IMR-90 (cell line): ENCODE results near the gene ANLN. TPM values are rescaled to one million over a fixed set of nuclear protein-coding genes. Genes with fewer than 3 reads are reported as not detected.

Experiments used
- ATAC-seq: fragments of 200-7000 bp; cut with Tn5 transposase; 2 replicates; pipeline ENCODE4 v1.9.1; 2020; ENCODE audit warnings: low read depth, mild to moderate bottlenecking, moderate library complexity
- BruUV-seq: library from RNA; stranded (reverse); fragments of 400-500 nt; replicated peaks from 2 replicates; lab custom pipeline; 2021; lab: Mats Ljungman, UMichigan
- CTCF ChIA-PET: fragments of 300-600 bp; formaldehyde crosslinking; extraction: SDS; loops from one replicate; lab custom pipeline; 2021; ENCODE audit warnings: antibody characterized with exemption; lab: Yijun Ruan, JAX
- POLR2A ChIA-PET: fragments of 300-600 bp; sonication (Branson Sonifier 250); formaldehyde crosslinking; loops from one replicate; lab custom pipeline; 2022; ENCODE audit warnings: antibody characterized with exemption; ENCODE audit not compliant: unreplicated experiment; lab: Charles Lee
- DNase-seq: peaks from one replicate; pipeline ENCODE4 v3.0.0; 2013
- H2AFZ ChIP-seq: replicated peaks from 2 replicates; pipeline ENCODE3; 2013; ENCODE audit warnings: low read length, mild to moderate bottlenecking; ENCODE audit not compliant: poor library complexity
- H2AK5ac ChIP-seq: 2 replicates; pipeline ENCODE4 v1.6.1; 2013; ENCODE audit warnings: low read depth, low read length, inconsistent platforms
- H2AK9ac ChIP-seq: replicated peaks from 2 replicates; pipeline ENCODE3; 2013; ENCODE audit warnings: mild to moderate bottlenecking, low read depth, low read length, moderate library complexity; ENCODE audit not compliant: poor library complexity
- H2BK120ac ChIP-seq: 2 replicates; pipeline ENCODE4 v1.6.1; 2013; ENCODE audit warnings: low read depth, low read length, inconsistent platforms
- H2BK15ac ChIP-seq: 3 replicates; pipeline ENCODE4 v1.6.1; 2013; ENCODE audit warnings: low read depth, low read length, inconsistent platforms
- H2BK20ac ChIP-seq: 2 replicates; pipeline ENCODE4 v1.6.1; 2013; ENCODE audit warnings: low read depth, mild to moderate bottlenecking, inconsistent platforms, low read length, moderate library complexity
- H2BK5ac ChIP-seq: 2 replicates; pipeline ENCODE4 v1.6.1; 2013; ENCODE audit warnings: mild to moderate bottlenecking, low read depth, low read length, inconsistent platforms; ENCODE audit not compliant: poor library complexity, severe bottlenecking
- H3K14ac ChIP-seq: replicated peaks from 2 replicates; pipeline ENCODE4 v1.6.1; 2013; ENCODE audit warnings: low read depth, low read length, inconsistent platforms
- H3K18ac ChIP-seq: 2 replicates; pipeline ENCODE4 v1.6.1; 2013; ENCODE audit warnings: low read depth, low read length, control low read depth
- H3K23ac ChIP-seq: 2 replicates; pipeline ENCODE4 v1.6.1; 2013; ENCODE audit warnings: low read depth, low read length, inconsistent platforms
- H3K27ac ChIP-seq: 2 replicates; pipeline ENCODE4 v1.5.1; 2013; ENCODE audit warnings: mild to moderate bottlenecking, control low read depth, low read length; ENCODE audit not compliant: insufficient read depth
- H3K27me3 ChIP-seq: 2 replicates; pipeline ENCODE4 v1.6.1; 2013; ENCODE audit warnings: low read length; ENCODE audit not compliant: control insufficient read depth, insufficient read depth
- H3K36me3 ChIP-seq: 2 replicates; pipeline ENCODE4 v1.6.1; 2013; ENCODE audit warnings: low read length, mixed read lengths; ENCODE audit not compliant: control insufficient read depth, insufficient read depth
- H3K4ac ChIP-seq: 2 replicates; pipeline ENCODE4 v1.6.1; 2013; ENCODE audit warnings: low read depth, low read length, inconsistent platforms
- H3K4me1 ChIP-seq: 2 replicates; pipeline ENCODE4 v1.6.1; 2013; ENCODE audit warnings: low read length, mixed read lengths; ENCODE audit not compliant: control insufficient read depth, insufficient read depth
- H3K4me2 ChIP-seq: 2 replicates; pipeline ENCODE4 v1.6.1; 2013; ENCODE audit warnings: low read depth, mild to moderate bottlenecking, control low read depth, low read length, moderate library complexity
- H3K4me3 ChIP-seq: 2 replicates; pipeline ENCODE4 v1.5.1; 2013; ENCODE audit warnings: low read depth, mild to moderate bottlenecking, control low read depth, low read length, moderate library complexity; ENCODE audit not compliant: insufficient read depth
- H3K56ac ChIP-seq: 2 replicates; pipeline ENCODE4 v1.6.1; 2013; ENCODE audit warnings: low read length, inconsistent platforms; ENCODE audit not compliant: insufficient read depth; ENCODE audit errors: extremely low read depth
- H3K79me1 ChIP-seq, 2 experiments: 2 replicates each; pipeline ENCODE4 v1.6.1; 2013; ENCODE audit warnings: low read length in 2 of 2, inconsistent platforms in 1 of 2, low read depth in 1 of 2
- H3K9ac ChIP-seq: 2 replicates; pipeline ENCODE4 v1.6.1; 2013; ENCODE audit warnings: low read depth, low read length, control low read depth
- H3K9me1 ChIP-seq: 2 replicates; pipeline ENCODE4 v1.6.1; 2013; ENCODE audit warnings: low read length, inconsistent platforms; ENCODE audit not compliant: insufficient read depth
- H3K9me3 ChIP-seq: 2 replicates; pipeline ENCODE4 v1.6.1; 2013; ENCODE audit warnings: low read length; ENCODE audit not compliant: control insufficient read depth, insufficient read depth
- H4K20me1 ChIP-seq: 2 replicates; pipeline ENCODE4 v1.6.1; 2013; ENCODE audit warnings: low read length, inconsistent platforms; ENCODE audit not compliant: insufficient read depth
- H4K5ac ChIP-seq: 2 replicates; pipeline ENCODE4 v1.6.1; 2013; ENCODE audit warnings: mild to moderate bottlenecking, low read depth, low read length, control low read depth
- H4K8ac ChIP-seq, 2 experiments: 2 replicates each; pipeline ENCODE4 v1.6.1; 2013; ENCODE audit warnings: low read depth in 2 of 2, low read length in 2 of 2, control low read depth in 1 of 2, inconsistent platforms in 1 of 2
- H4K91ac ChIP-seq: 2 replicates; pipeline ENCODE4 v1.6.1; 2013; ENCODE audit warnings: low read depth, low read length, inconsistent platforms; ENCODE audit not compliant: insufficient read depth
- BHLHE40 ChIP-seq: fragments of 150-350 bp; IDR thresholded peaks from 2 replicates; pipeline ENCODE4 v1.6.1; 2016; ENCODE audit warnings: mild to moderate bottlenecking, low read depth, low read length
- CEBPB ChIP-seq: IDR thresholded peaks from 2 replicates; pipeline ENCODE4 v1.6.1; 2012; ENCODE audit warnings: low read depth, low read length, improper control_type of control experiment
- CHD1 ChIP-seq: IDR thresholded peaks from 2 replicates; pipeline ENCODE4 v1.6.1; 2012; ENCODE audit warnings: low read depth, low read length, improper control_type of control experiment
- CTCF ChIP-seq: conservative IDR thresholded peaks from 2 replicates; pipeline ENCODE4 v1.5.1; 2012; ENCODE audit warnings: mild to moderate bottlenecking, low read depth, low read length, improper control_type of control experiment
- ELK1 ChIP-seq: fragments of 150-350 bp; IDR thresholded peaks from 2 replicates; pipeline ENCODE4 v1.6.1; 2016; ENCODE audit warnings: low read depth, mild to moderate bottlenecking, low read length, moderate library complexity, borderline replicate concordance
- FOS ChIP-seq: fragments of 150-350 bp; IDR thresholded peaks from 2 replicates; pipeline ENCODE4 v1.6.1; 2016; ENCODE audit warnings: low read depth, low read length
- MAFK ChIP-seq: IDR thresholded peaks from 2 replicates; pipeline ENCODE4 v1.6.1; 2012; ENCODE audit warnings: low read depth, low read length, improper control_type of control experiment
- MAZ ChIP-seq: IDR thresholded peaks from 2 replicates; pipeline ENCODE4 v1.6.1; 2012; ENCODE audit warnings: low read depth, mild to moderate bottlenecking, low read length, improper control_type of control experiment, moderate library complexity, borderline replicate concordance
- MXI1 ChIP-seq: IDR thresholded peaks from 2 replicates; pipeline ENCODE4 v1.6.1; 2012; ENCODE audit warnings: low read depth, mild to moderate bottlenecking, low read length, moderate library complexity, borderline replicate concordance
- NFE2L2 ChIP-seq: fragments of 150-350 bp; IDR thresholded peaks from 2 replicates; pipeline ENCODE4 v1.6.1; 2016; ENCODE audit warnings: low read depth, mild to moderate bottlenecking, low read length
- POLR2A ChIP-seq: IDR thresholded peaks from 2 replicates; pipeline ENCODE4 v1.6.1; 2012; ENCODE audit warnings: mild to moderate bottlenecking, low read depth, low read length
- RAD21 ChIP-seq: IDR thresholded peaks from 2 replicates; pipeline ENCODE4 v1.6.1; 2012; ENCODE audit warnings: low read length, improper control_type of control experiment
- RCOR1 ChIP-seq: IDR thresholded peaks from 2 replicates; pipeline ENCODE4 v1.6.1; 2012; ENCODE audit warnings: mild to moderate bottlenecking, low read length, improper control_type of control experiment; ENCODE audit not compliant: insufficient replicate concordance
- RFX5 ChIP-seq: IDR thresholded peaks from 2 replicates; pipeline ENCODE4 v1.8.0; 2012; ENCODE audit warnings: low read depth, mild to moderate bottlenecking, low read length, moderate library complexity
- SMC3 ChIP-seq: fragments of 150-350 bp; IDR thresholded peaks from 2 replicates; pipeline ENCODE4 v1.6.1; 2016; ENCODE audit warnings: low read depth, mild to moderate bottlenecking, antibody characterized with exemption, low read length, moderate library complexity
- USF2 ChIP-seq: fragments of 150-350 bp; IDR thresholded peaks from 2 replicates; pipeline ENCODE4 v1.6.1; 2017; ENCODE audit warnings: mild to moderate bottlenecking, antibody characterized with exemption, low read length, low read depth
- WGBS, 2 experiments: methylation state at CpG; one replicate each; pipeline versions ENCODE4 v1.1.5 to v1.1.7; 2013; ENCODE audit warnings: missing lambda C conversion rate in 2 of 2; ENCODE audit not compliant: insufficient read length in 1 of 2; ENCODE audit errors: extremely low coverage in 2 of 2; 5-methylcytosine and 5-hydroxymethylcytosine counted together
- dilution Hi-C: fragments of 300-500 bp; cut with HindIII; formaldehyde crosslinking; loops from one replicate; pipeline ENCODE4 v1.14.3; 2018; ENCODE audit warnings: low sequenced_read_pairs; ENCODE audit not compliant: unreplicated experiment
- in situ Hi-C: fragments of 300-500 bp; cut with MboI; formaldehyde crosslinking; loops from 3 replicates; pipeline ENCODE4 v1.14.3; 2019; ENCODE audit warnings: low sequenced_read_pairs, inconsistent platforms, mixed read lengths
- intact Hi-C: fragments of 100-400 bp; cut with micrococcal nuclease; formaldehyde crosslinking; loops from 2 replicates; pipeline ENCODE4 v1.10.0; 2022
- polyA plus RNA-seq, 3 experiments: library from polyadenylated mRNA; depleted of rRNA; stranded (reverse); fragments of >200 nt; gene quantifications; 2 replicates each; pipeline ENCODE4 v1.2.3, GENCODE V29; 2012; ENCODE audit warnings: low replicate concordance in 1 of 3
- total RNA-seq: library from RNA; depleted of rRNA; stranded (reverse); fragments of >200 nt; gene quantifications from 2 replicates; pipeline ENCODE4 v1.2.3, GENCODE V29; 2012

The ANLN gene
- total and polyA plus RNA-seq, 2 of the 4 experiments (the other 2 are of a cell fraction), result 60.5 to 276 TPM

GRCh38 chr7:36430881-36431280 is 41.2 kb downstream of the ANLN start:
- Histone ChIP-seq H2AK9ac (no peak overlapping the region), H4K8ac (peak overlapping the region in 1 of 2 experiments; percentile 12; a peak in 1 of 4 replicates), H3K56ac (no peak overlapping the region), H2BK20ac (no peak overlapping the region), H3K4me2 (peak overlapping the region; percentile 27; the same call in 1 of the 2 replicates), H2BK120ac (no peak overlapping the region), H2BK15ac (no peak overlapping the region), H2AK5ac (no peak overlapping the region), H3K23ac (no peak overlapping the region; the same call in 1 of the 2 replicates), H2BK5ac (no peak overlapping the region), H3K4me1 (no peaks in the 10 kb centered on the region), H3K9me3 (no peaks in the 10 kb centered on the region), H3K4ac (no peak overlapping the region), H3K18ac (peak overlapping the region; percentile 35; the same call in 1 of the 2 replicates), H3K9ac (no peak overlapping the region), H4K5ac (peak overlapping the region; percentile 48; the same call in 1 of the 2 replicates), H3K4me3 (no peak overlapping the region), H4K20me1 (no peaks in the 10 kb centered on the region), H3K36me3 (peaks cover 4% of the 10 kb centered on the region; the same call in 1 of the 2 replicates), H3K14ac (no peak overlapping the region), H4K91ac (no peak overlapping the region), H3K79me1 (peaks cover 12 to 25% of the 10 kb centered on the region in 2 experiments; a peak in 3 of 4 replicates), H2AFZ (no peak overlapping the region), H3K27me3 (no peaks in the 10 kb centered on the region), H3K27ac (no peak overlapping the region; the same call in 1 of the 2 replicates), H3K9me1 (no peaks in the 10 kb centered on the region)
- no CpG with 5 or more reads among the region's 2 CpGs for WGBS, 2 experiments
- no TSS peak for BruUV-seq
- POLR2A ChIA-PET, result no interaction called here
- CTCF ChIA-PET, result interaction anchor here (1.2 kb wide), 1 partner anchor 41 kb away, joined by 3 read pairs; the partner anchor contains the start of gene ANLN
- TF ChIP-seq POLR2A (no peak), SMC3 (no peak), USF2 (no peak), FOS (no peak), MAZ (no peak), RCOR1 (no peak), BHLHE40 (no peak), RFX5 (no peak), MAFK (no peak), CTCF (no peak), NFE2L2 (no peak), CHD1 (no peak), MXI1 (no peak), CEBPB (no peak), RAD21 (no peak), ELK1 (no peak)
- DNase-seq, result no peak
- no peak for ATAC-seq
- in situ Hi-C loops, result no loop called here
- intact Hi-C loops, result no loop called here
- dilution Hi-C loops, result no loop called here
